DND-41 (cell line): ENCODE data around the gene NPSR1.
A peak's percentile ranks its signal among the peaks of the same experiment; 100 is the strongest.

Experiments used
- ATAC-seq: fragments of 200-7000 bp; cut with Tn5 transposase; 3 replicates; pipeline ENCODE4 v1.9.1; 2021; ENCODE audit warnings: low read depth; ENCODE audit not compliant: insufficient read depth
- DNase-seq: peaks from one replicate; pipeline ENCODE4 v3.0.0-alpha.2; 2020
- H2AFZ ChIP-seq: 2 replicates; pipeline ENCODE4 v1.6.0; 2012; ENCODE audit warnings: low read depth, low read length
- H3K27ac ChIP-seq: 2 replicates; pipeline ENCODE4 v1.5.1; 2012; ENCODE audit warnings: low read length, inconsistent platforms
- H3K27me3 ChIP-seq: fragments of 200-600 bp; sonication (generic); 2 replicates; pipeline ENCODE4 v1.6.0; 2012; ENCODE audit warnings: low read length, mild to moderate bottlenecking, inconsistent platforms; ENCODE audit not compliant: insufficient read depth, poor library complexity
- H3K36me3 ChIP-seq: 2 replicates; pipeline ENCODE4 v1.5.1; 2012; ENCODE audit warnings: low read length, inconsistent platforms; ENCODE audit not compliant: insufficient read depth
- H3K4me1 ChIP-seq: 2 replicates; pipeline ENCODE4 v1.5.1; 2012; ENCODE audit warnings: mild to moderate bottlenecking, low read length; ENCODE audit not compliant: insufficient read depth
- H3K4me2 ChIP-seq: 2 replicates; pipeline ENCODE4 v1.6.0; 2012; ENCODE audit warnings: mild to moderate bottlenecking, moderate library complexity, low read length, inconsistent platforms; ENCODE audit not compliant: insufficient read depth
- H3K4me3 ChIP-seq, 2 experiments: fragments of 200-600 bp in 1 of 2; shearing (Covaris generic) in 1 of 2; 2 replicates each; pipeline ENCODE4 v1.5.1; 2012 to 2016; ENCODE audit warnings: inconsistent platforms in 2 of 2, low read length in 2 of 2, mild to moderate bottlenecking in 2 of 2, low read depth in 1 of 2, moderate library complexity in 1 of 2
- H3K79me2 ChIP-seq: 2 replicates; pipeline ENCODE4 v1.6.0; 2012; ENCODE audit warnings: low read length, inconsistent platforms; ENCODE audit not compliant: insufficient read depth
- H3K9ac ChIP-seq: 2 replicates; pipeline ENCODE4 v1.6.0; 2012; ENCODE audit warnings: low read depth, mild to moderate bottlenecking, inconsistent platforms, low read length, moderate library complexity
- H3K9me3 ChIP-seq: 2 replicates; pipeline ENCODE4 v1.5.1; 2012; ENCODE audit warnings: low read length, moderate library complexity, mild to moderate bottlenecking, inconsistent platforms; ENCODE audit not compliant: insufficient read depth, severe bottlenecking
- H4K20me1 ChIP-seq: 2 replicates; pipeline ENCODE4 v1.6.0; 2012; ENCODE audit warnings: low read length; ENCODE audit not compliant: insufficient read depth
- EZH2 ChIP-seq: IDR thresholded peaks from 3 replicates; pipeline ENCODE4 v1.6.1; 2012; ENCODE audit warnings: borderline replicate concordance, low read depth, mild to moderate bottlenecking, moderate library complexity, low read length, inconsistent platforms; ENCODE audit not compliant: severe bottlenecking
- TF ChIP-seq, protein P1 (sequence below): IDR thresholded peaks from 2 replicates; pipeline ENCODE4 v1.5.1; 2012; ENCODE audit warnings: borderline replicate concordance, low read length, moderate library complexity, mild to moderate bottlenecking; ENCODE audit not compliant: poor library complexity, severe bottlenecking; ENCODE audit errors: extremely low read depth

Gene NPSR1

DNA sequence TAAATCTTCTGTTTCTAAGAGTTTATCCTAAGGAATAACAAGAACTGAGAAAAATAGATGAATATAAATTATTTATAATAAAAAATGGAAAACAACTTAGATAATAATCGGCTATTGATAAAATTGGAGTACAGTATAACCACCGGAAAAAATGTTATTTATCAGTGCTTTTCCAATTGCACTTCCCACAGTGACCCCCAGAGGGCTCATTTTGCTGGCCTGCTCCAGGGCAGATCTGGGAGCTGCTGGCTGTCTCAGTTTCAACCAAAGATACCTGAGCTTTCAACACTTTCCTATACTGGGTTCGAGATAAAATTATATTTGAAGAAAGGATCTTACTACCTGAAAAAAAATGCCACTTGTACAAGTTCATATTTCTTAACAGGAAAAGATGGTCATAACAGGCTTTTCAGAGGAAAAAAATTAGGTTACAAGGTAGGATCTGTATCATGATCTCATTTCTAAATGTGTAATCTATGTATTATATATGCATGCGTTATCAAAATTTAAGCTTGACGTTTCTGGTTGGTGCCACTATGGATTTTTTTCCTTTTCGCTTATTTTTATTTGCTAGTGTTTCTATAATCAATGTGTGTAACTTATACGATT is 165.7 kb downstream of the NPSR1 start:
- DNase-seq = peak; percentile 45
- Histone ChIP-seq H3K9me3 (no peaks in the 10 kb centered on the region), H3K27ac (no peak overlapping the region), H3K27me3 (no peaks in the 10 kb centered on the region), H3K4me1 (no peaks in the 10 kb centered on the region), H4K20me1 (no peaks in the 10 kb centered on the region), H3K9ac (no peak overlapping the region), H2AFZ (no peak overlapping the region), H3K4me3 (no peak overlapping the region), H3K36me3 (no peaks in the 10 kb centered on the region), H3K79me2 (no peaks in the 10 kb centered on the region), H3K4me2 (no peak overlapping the region)
- ATAC-seq = peak; percentile 56; the same call in 2 of the 3 replicates
- no peak for TF ChIP-seq EZH2
- TF ChIP-seq, protein P1, sequence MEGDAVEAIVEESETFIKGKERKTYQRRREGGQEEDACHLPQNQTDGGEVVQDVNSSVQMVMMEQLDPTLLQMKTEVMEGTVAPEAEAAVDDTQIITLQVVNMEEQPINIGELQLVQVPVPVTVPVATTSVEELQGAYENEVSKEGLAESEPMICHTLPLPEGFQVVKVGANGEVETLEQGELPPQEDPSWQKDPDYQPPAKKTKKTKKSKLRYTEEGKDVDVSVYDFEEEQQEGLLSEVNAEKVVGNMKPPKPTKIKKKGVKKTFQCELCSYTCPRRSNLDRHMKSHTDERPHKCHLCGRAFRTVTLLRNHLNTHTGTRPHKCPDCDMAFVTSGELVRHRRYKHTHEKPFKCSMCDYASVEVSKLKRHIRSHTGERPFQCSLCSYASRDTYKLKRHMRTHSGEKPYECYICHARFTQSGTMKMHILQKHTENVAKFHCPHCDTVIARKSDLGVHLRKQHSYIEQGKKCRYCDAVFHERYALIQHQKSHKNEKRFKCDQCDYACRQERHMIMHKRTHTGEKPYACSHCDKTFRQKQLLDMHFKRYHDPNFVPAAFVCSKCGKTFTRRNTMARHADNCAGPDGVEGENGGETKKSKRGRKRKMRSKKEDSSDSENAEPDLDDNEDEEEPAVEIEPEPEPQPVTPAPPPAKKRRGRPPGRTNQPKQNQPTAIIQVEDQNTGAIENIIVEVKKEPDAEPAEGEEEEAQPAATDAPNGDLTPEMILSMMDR = peak; percentile 74

DNA sequence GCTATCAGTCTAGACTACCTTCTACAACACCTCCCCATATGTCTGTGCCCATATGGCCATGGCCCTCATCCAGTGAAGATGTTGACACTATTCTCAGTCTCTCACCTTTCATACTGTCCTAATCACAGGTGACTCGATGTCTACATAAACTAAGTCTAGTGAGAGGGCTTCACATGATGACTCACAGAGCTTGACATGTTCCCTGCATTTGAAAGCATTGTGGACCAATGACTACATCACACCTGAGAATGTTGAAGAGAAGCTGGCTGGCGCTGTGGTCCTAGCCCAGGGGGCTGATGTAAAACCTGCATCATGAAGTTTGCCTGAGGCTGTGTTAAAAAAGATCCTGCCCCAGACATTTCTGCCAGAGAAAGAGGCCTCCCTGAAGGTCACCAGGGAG is 167.2 kb downstream of the NPSR1 start:
- no peak overlapping the region for H3K9ac ChIP-seq
- H3K79me2 ChIP-seq = no peaks in the 10 kb centered on the region
- H3K27me3 ChIP-seq = no peaks in the 10 kb centered on the region
- H3K9me3 ChIP-seq = no peaks in the 10 kb centered on the region
- H4K20me1 ChIP-seq = no peaks in the 10 kb centered on the region
- H3K4me3 ChIP-seq = no peak overlapping the region
- no peaks in the 10 kb centered on the region for H3K36me3 ChIP-seq
- no peak overlapping the region for H2AFZ ChIP-seq
- no peak overlapping the region for H3K27ac ChIP-seq
- DNase-seq (no peak), ATAC-seq (no peak)
- H3K4me2 ChIP-seq = no peak overlapping the region
- H3K4me1 ChIP-seq = no peaks in the 10 kb centered on the region
- TF ChIP-seq, protein P1 = no peak
- TF ChIP-seq EZH2 = no peak

DNA sequence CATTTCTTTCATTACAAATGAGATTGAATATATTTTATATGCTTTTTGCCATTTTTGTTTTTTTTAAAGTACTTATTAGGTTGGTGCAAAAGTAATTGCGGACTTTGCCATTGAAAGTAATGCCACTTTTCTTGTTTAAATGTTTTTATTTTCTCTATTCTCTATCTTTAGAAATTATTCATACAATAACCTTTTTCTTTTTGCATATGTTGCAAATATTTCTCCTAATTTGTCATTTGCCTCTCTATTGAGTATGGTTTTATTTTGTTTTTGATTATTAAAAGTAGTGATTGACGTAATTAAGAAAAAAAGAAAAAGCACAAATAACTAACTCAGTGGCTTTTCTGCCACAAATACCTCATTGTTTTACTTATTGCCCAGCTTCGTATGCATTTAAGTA is 172.4 kb downstream of the NPSR1 start:
- Histone ChIP-seq H3K79me2 (no peaks in the 10 kb centered on the region), H3K9me3 (no peaks in the 10 kb centered on the region), H3K27ac (no peak overlapping the region), H3K9ac (no peak overlapping the region), H4K20me1 (no peaks in the 10 kb centered on the region), H3K36me3 (no peaks in the 10 kb centered on the region), H3K4me2 (no peak overlapping the region), H3K27me3 (peaks cover 5% of the 10 kb centered on the region), H2AFZ (no peak overlapping the region), H3K4me3 (no peak overlapping the region), H3K4me1 (no peaks in the 10 kb centered on the region)
- ATAC-seq = no peak
- DNase-seq = no peak
- TF ChIP-seq, protein P1 = no peak
- no peak for TF ChIP-seq EZH2
